Spleen (tissue), 7 donors: Measurements from ENCODE around the gene KLRC1.
"Not testable (repeated sequence)": the region's sequence is repeated elsewhere in the genome, so short reads cannot be mapped to it uniquely, and the experiment has no call there.

Experiments
- CTCF ChIP-seq, 11 experiments: fragments of 200-600 bp in 7 of 11; fragments of 450-650 bp in 4 of 11; sonication (generic) in 4 of 11; IDR thresholded peaks in 8 of 11; conservative IDR thresholded peaks in 3 of 11; 1 replicate in 7 of 11; 2 replicates in 4 of 11; pipeline versions ENCODE4 v1.4.0 to v1.8.0; 2016 to 2021; ENCODE audit warnings: antibody characterized with exemption in 11 of 11, inconsistent platforms in 4 of 11, mild to moderate bottlenecking in 1 of 11
- POLR2A ChIP-seq, 3 donors: fragments of 450-650 bp; IDR thresholded peaks; one replicate each; pipeline ENCODE4 v1.5.1; 2017; ENCODE audit warnings: antibody characterized with exemption in 3 of 3, mild to moderate bottlenecking in 1 of 3
- donor health status: DM: no; HTN: no; CAD: no; lungs with moderate emphysema.
- donor health status: DM: no; HTN: no; CAD: no.
- donor health status: DM: no; HTN: no; CAD: no.

GRCh38 chr12:10396176-10396575 lies 57.0 kb downstream of the KLRC1 start:
- not testable (repeated sequence) for TF ChIP-seq CTCF (IDR thresholded peaks at IDR 0.05 in 8 of 11, conservative IDR thresholded peaks at IDR 0.05 in 3 of 11); POLR2A (IDR thresholded peaks at IDR 0.05)
